Type B pancreatic cell (in vitro differentiated cells): ENCODE results near the gene SMIM28. TPM values are rescaled to one million over a fixed set of nuclear protein-coding genes. Genes with fewer than 3 reads are reported as not detected.

Experiments used
- DNase-seq: peaks from one replicate; pipeline ENCODE4 v3.0.0; 2021; ENCODE audit warnings: mixed read lengths; ENCODE audit not compliant: unreplicated experiment; ENCODE audit errors: extremely low spot score
- H3K27ac Mint-ChIP-seq: 2 replicates; pipeline ENCODE4 v1.8.0; 2021; ENCODE audit warnings: mild to moderate bottlenecking, mixed read lengths
- H3K27me3 Mint-ChIP-seq: 2 replicates; pipeline ENCODE4 v1.8.0; 2021; ENCODE audit warnings: mixed read lengths
- H3K36me3 Mint-ChIP-seq: 2 replicates; pipeline ENCODE4 v1.8.0; 2021; ENCODE audit warnings: mixed read lengths
- H3K4me1 Mint-ChIP-seq: one replicate; pipeline ENCODE4 v1.8.0; 2021; ENCODE audit warnings: mixed read lengths; ENCODE audit not compliant: unreplicated experiment
- H3K4me3 Mint-ChIP-seq: 2 replicates; pipeline ENCODE4 v1.8.0; 2021; ENCODE audit warnings: mild to moderate bottlenecking, mixed read lengths
- H3K9me3 Mint-ChIP-seq: 2 replicates; pipeline ENCODE4 v1.8.0; 2021; ENCODE audit warnings: mixed read lengths
- CTCF ChIP-seq: fragments of 200-600 bp; sonication (generic); conservative IDR thresholded peaks from 2 replicates; pipeline ENCODE4 v1.5.0; 2021; ENCODE audit warnings: antibody characterized with exemption, mild to moderate bottlenecking
- long read RNA-seq: library from polyadenylated mRNA; unstranded; transcript quantifications from one replicate; pipeline ENCODE4 v2.0.0, GENCODE V29; 2020
- total RNA-seq: library from RNA; stranded (reverse); gene quantifications from 2 replicates; pipeline ENCODE4 v1.2.1, GENCODE V29; 2021; ENCODE audit warnings: low replicate concordance

Gene SMIM28
- total RNA-seq: not detected in 2 replicates
- long read RNA-seq: 0 reads

DNA sequence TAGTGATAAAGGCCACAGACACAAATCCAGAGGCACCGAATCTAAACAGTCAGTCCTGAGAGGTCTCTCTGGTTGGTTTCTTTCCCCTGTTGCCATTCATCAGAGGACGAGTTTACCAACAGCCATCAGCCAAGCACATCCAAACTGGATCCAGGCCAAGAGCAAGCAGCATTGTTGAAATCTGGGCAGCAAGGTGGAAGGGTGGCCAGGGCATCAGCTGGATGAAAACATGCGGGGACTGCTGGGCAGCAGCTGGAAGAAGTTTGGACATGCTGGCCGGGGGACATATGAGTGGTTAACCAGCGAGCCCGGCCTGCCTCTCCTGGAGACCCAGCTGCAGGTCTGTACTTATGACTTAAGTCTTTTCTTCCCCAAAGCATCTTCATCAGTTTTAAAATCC is at the start of gene SMIM28:
Gene SMIM28 (plus strand): TSS at position 62 of the 400 bp plus-strand sequence. CDS start 168 bp downstream, at position 230.
- Mint-ChIP-seq H3K27ac (no peak within 1 kb of the TSS), H3K4me3 (no peak within 1 kb of the TSS), H3K27me3 (no peaks in the 10 kb centered on the region), H3K9me3 (no peaks in the 10 kb centered on the region), H3K36me3 (no peaks in the 10 kb centered on the region), H3K4me1 (peaks cover 4% of the 10 kb centered on the region)
- no peak for TF ChIP-seq CTCF
- no peak for DNase-seq

DNA sequence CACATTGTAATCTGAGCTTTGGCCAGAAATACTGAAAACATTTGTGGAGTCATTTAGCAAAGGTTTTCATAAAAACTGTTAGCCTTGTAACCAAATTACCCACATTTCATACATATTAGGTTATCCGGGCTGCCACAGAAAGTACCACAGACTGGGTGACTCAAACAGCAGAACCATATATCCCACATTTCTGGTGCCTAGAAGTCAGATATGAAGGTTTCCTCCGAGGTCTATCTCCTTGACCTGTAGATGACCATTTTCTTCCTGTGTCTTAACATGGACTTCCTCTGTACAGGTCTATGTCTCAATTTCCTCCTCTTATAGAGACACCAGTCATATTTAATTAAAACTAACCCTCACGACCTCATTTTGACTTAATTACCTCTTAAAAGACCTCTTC is 49.5 kb upstream of the SMIM28 start:
- no peak overlapping the region for H3K4me3 Mint-ChIP-seq
- peaks cover 10% of the 10 kb centered on the region for H3K36me3 Mint-ChIP-seq
- no peak for TF ChIP-seq CTCF

DNA sequence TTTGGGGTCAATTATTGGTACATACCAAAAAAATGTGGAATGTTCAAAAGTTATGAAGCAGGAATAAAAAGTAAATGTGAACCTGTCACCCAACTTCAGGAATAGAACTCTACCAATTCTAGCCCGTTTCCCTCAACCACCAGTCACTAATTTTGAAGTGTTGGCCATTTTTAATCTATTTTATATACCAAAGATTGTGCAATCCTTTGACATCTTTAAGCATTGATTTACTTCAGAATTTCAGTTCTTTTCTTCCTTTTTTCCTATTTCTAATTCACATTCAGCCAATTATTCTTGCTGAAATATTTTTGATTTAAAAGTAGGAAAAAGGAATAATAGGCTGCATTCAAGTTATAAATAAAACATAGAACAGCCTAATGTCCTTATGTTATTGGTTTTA is 46.9 kb upstream of the SMIM28 start:
- Mint-ChIP-seq H3K9me3 (no peaks in the 10 kb centered on the region), H3K27me3 (no peaks in the 10 kb centered on the region), H3K4me3 (no peak overlapping the region), H3K36me3 (peaks cover 10% of the 10 kb centered on the region), H3K4me1 (peaks cover 4% of the 10 kb centered on the region), H3K27ac (no peak overlapping the region)
- DNase-seq: no peak
- no peak for TF ChIP-seq CTCF

More for the DNA sequence above, 49.5 kb upstream of the SMIM28 start:
- Mint-ChIP-seq H3K9me3 (no peaks in the 10 kb centered on the region), H3K27ac (no peak overlapping the region), H3K4me1 (peaks cover 4% of the 10 kb centered on the region), H3K27me3 (no peaks in the 10 kb centered on the region)
- no peak for DNase-seq

DNA sequence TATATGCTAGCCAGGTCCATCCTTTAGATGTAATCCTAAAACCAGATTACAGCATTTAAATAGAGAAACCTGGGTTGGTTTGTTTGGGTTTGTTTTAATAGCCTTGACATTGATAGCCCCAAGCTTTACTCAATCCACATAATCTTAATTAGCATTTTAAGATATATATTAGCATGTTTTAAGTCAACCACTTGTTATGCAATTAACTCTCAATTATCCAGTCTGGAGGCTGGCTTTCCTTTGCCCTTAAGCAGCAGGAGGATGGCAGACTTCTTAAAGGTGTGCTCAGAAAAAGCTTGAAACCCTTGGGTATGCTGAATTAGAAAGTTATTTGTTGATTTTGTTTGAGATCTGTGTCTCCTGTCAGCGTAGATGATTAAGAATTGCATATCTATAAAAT is 46.3 kb upstream of the SMIM28 start:
- no peak overlapping the region for H3K27ac Mint-ChIP-seq

DNA sequence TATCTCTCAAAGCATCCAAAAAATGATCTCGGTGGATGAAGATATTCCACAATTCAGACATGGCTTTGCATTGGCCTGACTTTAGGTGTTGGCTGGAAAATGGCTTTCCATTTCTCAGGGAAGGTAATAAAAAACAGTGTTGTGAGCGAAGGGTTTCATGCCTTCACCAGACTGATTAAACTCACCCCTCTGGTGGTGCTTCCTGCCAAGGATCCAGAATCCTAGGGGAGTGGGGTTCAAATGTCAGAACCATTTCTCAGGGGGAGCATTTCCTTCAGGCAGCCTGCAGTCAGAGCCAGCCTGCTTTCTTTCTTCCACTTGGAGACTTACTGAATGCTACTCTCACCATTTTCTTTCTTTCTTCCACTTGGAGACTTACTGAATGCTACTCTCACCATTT is 45.7 kb upstream of the SMIM28 start:
- Mint-ChIP-seq H3K9me3 (no peaks in the 10 kb centered on the region), H3K4me1 (peaks cover 4% of the 10 kb centered on the region), H3K27ac (no peak overlapping the region), H3K4me3 (no peak overlapping the region), H3K27me3 (no peaks in the 10 kb centered on the region), H3K36me3 (peaks cover 5% of the 10 kb centered on the region)
- TF ChIP-seq CTCF: no peak
- DNase-seq: no peak

More for the DNA sequence above, 46.3 kb upstream of the SMIM28 start:
- no peak for TF ChIP-seq CTCF
- no peak for DNase-seq
- H3K27me3 Mint-ChIP-seq: no peaks in the 10 kb centered on the region
- peaks cover 10% of the 10 kb centered on the region for H3K36me3 Mint-ChIP-seq
- peaks cover 4% of the 10 kb centered on the region for H3K4me1 Mint-ChIP-seq
- no peak overlapping the region for H3K4me3 Mint-ChIP-seq
- no peaks in the 10 kb centered on the region for H3K9me3 Mint-ChIP-seq

DNA sequence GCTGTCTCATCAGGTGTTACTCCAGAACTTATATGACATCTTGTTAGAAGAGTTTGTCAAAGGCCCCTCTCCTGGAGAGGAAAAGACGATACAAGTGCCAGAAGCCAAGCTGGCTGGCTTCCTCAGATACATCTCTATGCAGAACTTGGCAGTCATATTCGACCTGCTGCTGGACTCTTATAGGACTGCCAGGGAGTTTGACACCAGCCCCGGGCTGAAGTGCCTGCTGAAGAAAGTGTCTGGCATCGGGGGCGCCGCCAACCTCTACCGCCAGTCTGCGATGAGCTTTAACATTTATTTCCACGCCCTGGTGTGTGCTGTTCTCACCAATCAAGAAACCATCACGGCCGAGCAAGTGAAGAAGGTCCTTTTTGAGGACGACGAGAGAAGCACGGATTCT is 43.7 kb upstream of the SMIM28 start:
- no peak for DNase-seq
- Mint-ChIP-seq H3K4me3 (no peak overlapping the region), H3K4me1 (peaks cover 4% of the 10 kb centered on the region), H3K27ac (no peak overlapping the region), H3K9me3 (no peaks in the 10 kb centered on the region), H3K36me3 (peaks cover 8% of the 10 kb centered on the region), H3K27me3 (no peaks in the 10 kb centered on the region)
- no peak for TF ChIP-seq CTCF
